ENCODE data around the gene CTPS1. TPM values are rescaled to one million over a fixed set of nuclear protein-coding genes. Genes with fewer than 3 reads are reported as not detected.

Gene CTPS1
- total RNA-seq, 1 experiment from 2014 or later = 73.4 TPM

DNA sequence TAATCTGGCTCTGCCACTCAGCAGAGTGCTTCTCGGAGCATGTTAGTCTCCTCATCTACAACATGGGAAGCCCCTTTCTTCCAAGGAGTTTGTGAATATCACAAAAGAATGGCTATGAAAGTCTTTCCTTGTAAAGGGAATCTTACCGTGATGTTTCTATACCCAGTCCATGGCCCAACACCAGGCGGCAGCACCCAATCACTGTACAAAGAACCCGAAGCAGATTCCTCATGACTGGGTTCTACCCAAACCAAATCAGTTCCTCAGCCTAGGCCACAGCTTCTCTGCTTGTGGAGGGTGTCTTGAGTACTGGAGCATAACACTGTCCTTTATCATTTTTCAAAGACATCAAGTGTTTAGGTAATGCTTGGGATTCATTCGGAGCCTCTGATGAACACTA lies 58.6 kb downstream of the CTPS1 start:
- Mint-ChIP-seq H3K27ac (no peak overlapping the region), H3K4me1 (peaks cover 9% of the 10 kb centered on the region), H3K4me3 (no peak overlapping the region), H3K36me3 (peaks cover 11% of the 10 kb centered on the region), H3K27me3 (ENCODE audit: low read depth) (no peaks in the 10 kb centered on the region), H3K9me3 (no peaks in the 10 kb centered on the region)
- DNase-seq (ENCODE audit: low spot score) = no peak
- POLR2A ChIA-PET = no interaction called here
- CTCF ChIA-PET = interaction anchor here (0.9 to 1.3 kb wide), 3 partner anchors 14 to 395 kb away, joined by 3 read pairs; partner anchors contain the start of gene SLFNL1
- no peak for TF ChIP-seq ZMAT4 (CRISPR knock-in tag; IDR thresholded peaks at IDR 0.05)
- TF ChIP-seq SOX15 (CRISPR knock-in tag; IDR thresholded peaks at IDR 0.05) = no peak
- TF ChIP-seq PRRX2 (CRISPR knock-in tag; IDR thresholded peaks at IDR 0.05) = no peak
- TF ChIP-seq ZNF317 (CRISPR knock-in tag; IDR thresholded peaks at IDR 0.05; ENCODE audit: borderline replicate concordance, low read depth) = no peak
- TF ChIP-seq ELF4 (CRISPR knock-in tag; IDR thresholded peaks at IDR 0.05; ENCODE audit: low read depth) = no peak
- TF ChIP-seq ZNF219 (CRISPR knock-in tag; IDR thresholded peaks at IDR 0.05; ENCODE audit: borderline replicate concordance) = no peak
- TF ChIP-seq, protein P1, sequence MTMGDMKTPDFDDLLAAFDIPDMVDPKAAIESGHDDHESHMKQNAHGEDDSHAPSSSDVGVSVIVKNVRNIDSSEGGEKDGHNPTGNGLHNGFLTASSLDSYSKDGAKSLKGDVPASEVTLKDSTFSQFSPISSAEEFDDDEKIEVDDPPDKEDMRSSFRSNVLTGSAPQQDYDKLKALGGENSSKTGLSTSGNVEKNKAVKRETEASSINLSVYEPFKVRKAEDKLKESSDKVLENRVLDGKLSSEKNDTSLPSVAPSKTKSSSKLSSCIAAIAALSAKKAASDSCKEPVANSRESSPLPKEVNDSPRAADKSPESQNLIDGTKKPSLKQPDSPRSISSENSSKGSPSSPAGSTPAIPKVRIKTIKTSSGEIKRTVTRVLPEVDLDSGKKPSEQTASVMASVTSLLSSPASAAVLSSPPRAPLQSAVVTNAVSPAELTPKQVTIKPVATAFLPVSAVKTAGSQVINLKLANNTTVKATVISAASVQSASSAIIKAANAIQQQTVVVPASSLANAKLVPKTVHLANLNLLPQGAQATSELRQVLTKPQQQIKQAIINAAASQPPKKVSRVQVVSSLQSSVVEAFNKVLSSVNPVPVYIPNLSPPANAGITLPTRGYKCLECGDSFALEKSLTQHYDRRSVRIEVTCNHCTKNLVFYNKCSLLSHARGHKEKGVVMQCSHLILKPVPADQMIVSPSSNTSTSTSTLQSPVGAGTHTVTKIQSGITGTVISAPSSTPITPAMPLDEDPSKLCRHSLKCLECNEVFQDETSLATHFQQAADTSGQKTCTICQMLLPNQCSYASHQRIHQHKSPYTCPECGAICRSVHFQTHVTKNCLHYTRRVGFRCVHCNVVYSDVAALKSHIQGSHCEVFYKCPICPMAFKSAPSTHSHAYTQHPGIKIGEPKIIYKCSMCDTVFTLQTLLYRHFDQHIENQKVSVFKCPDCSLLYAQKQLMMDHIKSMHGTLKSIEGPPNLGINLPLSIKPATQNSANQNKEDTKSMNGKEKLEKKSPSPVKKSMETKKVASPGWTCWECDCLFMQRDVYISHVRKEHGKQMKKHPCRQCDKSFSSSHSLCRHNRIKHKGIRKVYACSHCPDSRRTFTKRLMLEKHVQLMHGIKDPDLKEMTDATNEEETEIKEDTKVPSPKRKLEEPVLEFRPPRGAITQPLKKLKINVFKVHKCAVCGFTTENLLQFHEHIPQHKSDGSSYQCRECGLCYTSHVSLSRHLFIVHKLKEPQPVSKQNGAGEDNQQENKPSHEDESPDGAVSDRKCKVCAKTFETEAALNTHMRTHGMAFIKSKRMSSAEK (CRISPR knock-in tag; IDR thresholded peaks at IDR 0.05; ENCODE audit: borderline replicate concordance) = no peak
- no peak for TF ChIP-seq ZNF423 (CRISPR knock-in tag; IDR thresholded peaks at IDR 0.05)
- TF ChIP-seq NR3C1 (CRISPR knock-in tag; conservative IDR thresholded peaks at IDR 0.05; ENCODE audit: low read depth) = no peak
- no peak for TF ChIP-seq ESRRA (CRISPR knock-in tag; IDR thresholded peaks at IDR 0.05; ENCODE audit: borderline replicate concordance)
- TF ChIP-seq ZNF396 (CRISPR knock-in tag; IDR thresholded peaks at IDR 0.05; ENCODE audit: borderline replicate concordance) = no peak
- no peak for TF ChIP-seq MYBL2 (CRISPR knock-in tag; IDR thresholded peaks at IDR 0.05)
- ATAC-seq = peak; percentile 55; the same call in 1 of the 2 replicates

- H3K27ac Mint-ChIP-seq = no peak overlapping the region
- ChIA-PET POLR2A (no interaction called here), CTCF (no interaction called here)
- H3K36me3 Mint-ChIP-seq = peaks cover 3% of the 10 kb centered on the region; the same call in 1 of the 2 replicates
- H3K4me1 Mint-ChIP-seq = no peaks in the 10 kb centered on the region
- ATAC-seq (no peak), DNase-seq (ENCODE audit: low spot score) (no peak)
- no peaks in the 10 kb centered on the region for H3K9me3 Mint-ChIP-seq
- no peak overlapping the region for H3K4me3 Mint-ChIP-seq
- H3K27me3 Mint-ChIP-seq (ENCODE audit: low read depth) = no peaks in the 10 kb centered on the region
- TF ChIP-seq FOXP1 (CRISPR knock-in tag; IDR thresholded peaks at IDR 0.05; ENCODE audit: borderline replicate concordance) (no peak), CREM (CRISPR knock-in tag; IDR thresholded peaks at IDR 0.05) (no peak), FOXK1 (CRISPR knock-in tag; IDR thresholded peaks at IDR 0.05) (no peak), ZNF512 (CRISPR knock-in tag; IDR thresholded peaks at IDR 0.05; ENCODE audit: borderline replicate concordance) (no peak), ATF1 (CRISPR knock-in tag; IDR thresholded peaks at IDR 0.05) (no peak), ZMAT4 (CRISPR knock-in tag; IDR thresholded peaks at IDR 0.05) (no peak), NR3C1 (CRISPR knock-in tag; conservative IDR thresholded peaks at IDR 0.05; ENCODE audit: low read depth) (no peak), ESRRA (CRISPR knock-in tag; IDR thresholded peaks at IDR 0.05; ENCODE audit: borderline replicate concordance) (no peak), NFE2L1 (CRISPR knock-in tag; IDR thresholded peaks at IDR 0.05) (no peak), NR2C2 (CRISPR knock-in tag; IDR thresholded peaks at IDR 0.05) (no peak)
- TF ChIP-seq, protein P2, sequence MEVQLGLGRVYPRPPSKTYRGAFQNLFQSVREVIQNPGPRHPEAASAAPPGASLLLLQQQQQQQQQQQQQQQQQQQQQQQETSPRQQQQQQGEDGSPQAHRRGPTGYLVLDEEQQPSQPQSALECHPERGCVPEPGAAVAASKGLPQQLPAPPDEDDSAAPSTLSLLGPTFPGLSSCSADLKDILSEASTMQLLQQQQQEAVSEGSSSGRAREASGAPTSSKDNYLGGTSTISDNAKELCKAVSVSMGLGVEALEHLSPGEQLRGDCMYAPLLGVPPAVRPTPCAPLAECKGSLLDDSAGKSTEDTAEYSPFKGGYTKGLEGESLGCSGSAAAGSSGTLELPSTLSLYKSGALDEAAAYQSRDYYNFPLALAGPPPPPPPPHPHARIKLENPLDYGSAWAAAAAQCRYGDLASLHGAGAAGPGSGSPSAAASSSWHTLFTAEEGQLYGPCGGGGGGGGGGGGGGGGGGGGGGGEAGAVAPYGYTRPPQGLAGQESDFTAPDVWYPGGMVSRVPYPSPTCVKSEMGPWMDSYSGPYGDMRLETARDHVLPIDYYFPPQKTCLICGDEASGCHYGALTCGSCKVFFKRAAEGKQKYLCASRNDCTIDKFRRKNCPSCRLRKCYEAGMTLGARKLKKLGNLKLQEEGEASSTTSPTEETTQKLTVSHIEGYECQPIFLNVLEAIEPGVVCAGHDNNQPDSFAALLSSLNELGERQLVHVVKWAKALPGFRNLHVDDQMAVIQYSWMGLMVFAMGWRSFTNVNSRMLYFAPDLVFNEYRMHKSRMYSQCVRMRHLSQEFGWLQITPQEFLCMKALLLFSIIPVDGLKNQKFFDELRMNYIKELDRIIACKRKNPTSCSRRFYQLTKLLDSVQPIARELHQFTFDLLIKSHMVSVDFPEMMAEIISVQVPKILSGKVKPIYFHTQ (CRISPR knock-in tag; IDR thresholded peaks at IDR 0.05) = no peak
These were observed 62.2 kb downstream of the CTPS1 start for GRCh38 chr1:41041614-41042270.
